Neural cell (in vitro differentiated cells): ENCODE measurements around the gene MLKL. TPM values are rescaled to one million over a fixed set of nuclear protein-coding genes. Genes with fewer than 3 reads are reported as not detected.

Source experiments
- H2AFZ ChIP-seq: fragments of 200-600, 300-800 bp; sonication (generic), shearing (Covaris generic); 2 replicates; pipeline ENCODE4 v1.6.0; 2014; ENCODE audit warnings: low read depth, mild to moderate bottlenecking, antibody characterized with exemption, low read length, moderate library complexity
- H3F3A ChIP-seq: fragments of 200-600 bp; shearing (Covaris generic); 2 replicates; pipeline ENCODE4 v1.6.1; 2016; ENCODE audit warnings: mild to moderate bottlenecking, moderate library complexity, mixed read lengths, antibody characterized with exemption, low read length; ENCODE audit not compliant: insufficient read depth, poor library complexity, severe bottlenecking
- H3K27ac ChIP-seq: fragments of 200-600, 300-800 bp; sonication (generic), shearing (Covaris generic); 2 replicates; pipeline ENCODE4 v1.5.1; 2014; ENCODE audit warnings: mild to moderate bottlenecking, low read length, moderate library complexity
- H3K27me3 ChIP-seq: fragments of 300-800, 200-600 bp; sonication (generic), shearing (Covaris generic); 2 replicates; pipeline ENCODE4 v1.6.0; 2014; ENCODE audit warnings: mild to moderate bottlenecking, low read depth, low read length, moderate library complexity; ENCODE audit not compliant: insufficient read depth
- H3K36me3 ChIP-seq: fragments of 300-800, 200-600 bp; sonication (generic), shearing (Covaris generic); 2 replicates; pipeline ENCODE4 v1.5.1; 2014; ENCODE audit warnings: mild to moderate bottlenecking, antibody characterized with exemption, low read length, moderate library complexity; ENCODE audit not compliant: insufficient read depth
- H3K4me2 ChIP-seq: fragments of 300-800, 200-600 bp; sonication (generic), shearing (Covaris generic); 2 replicates; pipeline ENCODE4 v1.6.0; 2014; ENCODE audit warnings: mild to moderate bottlenecking, low read length
- H3K4me3 ChIP-seq: fragments of 300-800, 200-600 bp; sonication (generic), shearing (Covaris generic); 2 replicates; pipeline ENCODE4 v1.5.1; 2014; ENCODE audit warnings: mild to moderate bottlenecking, low read length, moderate library complexity
- H3K79me2 ChIP-seq: fragments of 200-600 bp; shearing (Covaris generic); replicated peaks from 2 replicates; pipeline ENCODE4 v1.6.0; 2014; ENCODE audit warnings: mild to moderate bottlenecking, low read length, moderate library complexity; ENCODE audit not compliant: insufficient read depth
- H3K9ac ChIP-seq: fragments of 300-800, 200-600 bp; sonication (generic), shearing (Covaris generic); 2 replicates; pipeline ENCODE4 v1.6.1; 2016; ENCODE audit warnings: mild to moderate bottlenecking, low read length, mixed read lengths
- H3K9me2 ChIP-seq: fragments of 200-600 bp; shearing (Covaris generic); 2 replicates; pipeline ENCODE4 v1.6.1; 2016; ENCODE audit warnings: mild to moderate bottlenecking, low read length, mixed read lengths; ENCODE audit not compliant: insufficient read depth
- H3K9me3 ChIP-seq: fragments of 200-600, 300-800 bp; sonication (generic), shearing (Covaris generic); 2 replicates; pipeline ENCODE4 v1.6.1; 2016; ENCODE audit warnings: mild to moderate bottlenecking, mixed run types, low read length, moderate library complexity, mixed read lengths
- H4K20me1 ChIP-seq: fragments of 200-600 bp; shearing (Covaris generic); 2 replicates; pipeline ENCODE4 v1.6.1; 2016; ENCODE audit warnings: mild to moderate bottlenecking, mixed run types; ENCODE audit not compliant: insufficient read depth
- EP300 ChIP-seq: fragments of 450-650 bp; conservative IDR thresholded peaks from 2 replicates; pipeline ENCODE4 v1.6.1; 2014; ENCODE audit warnings: antibody characterized with exemption, mild to moderate bottlenecking, moderate library complexity; ENCODE audit not compliant: poor library complexity, severe bottlenecking
- EZH2 ChIP-seq: fragments of 200-600, 300-800 bp; shearing (Covaris generic), sonication (generic); IDR thresholded peaks from 2 replicates; pipeline ENCODE4 v1.6.1; 2014; ENCODE audit warnings: antibody characterized with exemption, low read length, borderline replicate concordance, mild to moderate bottlenecking; ENCODE audit not compliant: insufficient read depth, poor library complexity, severe bottlenecking
- MXI1 ChIP-seq: fragments of 450-650 bp; conservative IDR thresholded peaks from 2 replicates; pipeline ENCODE4 v1.6.1; 2014; ENCODE audit warnings: antibody characterized with exemption, mild to moderate bottlenecking; ENCODE audit not compliant: poor library complexity, severe bottlenecking
- POLR2AphosphoS5 ChIP-seq: IDR thresholded peaks from 2 replicates; pipeline ENCODE4 v1.6.1; 2012
- RAD21 ChIP-seq: fragments of 450-650 bp; conservative IDR thresholded peaks from 2 replicates; pipeline ENCODE4 v1.6.1; 2014; ENCODE audit warnings: antibody characterized with exemption, mild to moderate bottlenecking, moderate library complexity
- SMC3 ChIP-seq: fragments of 450-650 bp; conservative IDR thresholded peaks from 2 replicates; pipeline ENCODE4 v1.6.1; 2014; ENCODE audit warnings: antibody characterized with exemption, mild to moderate bottlenecking, moderate library complexity; ENCODE audit not compliant: poor library complexity
- TAF1 ChIP-seq: IDR thresholded peaks from 2 replicates; pipeline ENCODE4 v1.6.1; 2012; ENCODE audit warnings: low read depth
- polyA plus RNA-seq: library from polyadenylated mRNA; depleted of rRNA; stranded (reverse); fragments of >200 nt; gene quantifications from 2 replicates; pipeline ENCODE4 v1.2.3, GENCODE V29; 2014
- TF ChIP-seq, protein P1 (sequence below): IDR thresholded peaks from 2 replicates; pipeline ENCODE4 v1.6.1; 2012; ENCODE audit warnings: borderline replicate concordance
- TF ChIP-seq, protein P2 (sequence below): fragments of 450-650 bp; IDR thresholded peaks from 2 replicates; pipeline ENCODE4 v1.5.1; 2014; ENCODE audit warnings: antibody characterized with exemption, mild to moderate bottlenecking, moderate library complexity; ENCODE audit not compliant: poor library complexity, severe bottlenecking

The MLKL gene
- polyA plus RNA-seq, 1 donor from 2014 or later = not detected

DNA sequence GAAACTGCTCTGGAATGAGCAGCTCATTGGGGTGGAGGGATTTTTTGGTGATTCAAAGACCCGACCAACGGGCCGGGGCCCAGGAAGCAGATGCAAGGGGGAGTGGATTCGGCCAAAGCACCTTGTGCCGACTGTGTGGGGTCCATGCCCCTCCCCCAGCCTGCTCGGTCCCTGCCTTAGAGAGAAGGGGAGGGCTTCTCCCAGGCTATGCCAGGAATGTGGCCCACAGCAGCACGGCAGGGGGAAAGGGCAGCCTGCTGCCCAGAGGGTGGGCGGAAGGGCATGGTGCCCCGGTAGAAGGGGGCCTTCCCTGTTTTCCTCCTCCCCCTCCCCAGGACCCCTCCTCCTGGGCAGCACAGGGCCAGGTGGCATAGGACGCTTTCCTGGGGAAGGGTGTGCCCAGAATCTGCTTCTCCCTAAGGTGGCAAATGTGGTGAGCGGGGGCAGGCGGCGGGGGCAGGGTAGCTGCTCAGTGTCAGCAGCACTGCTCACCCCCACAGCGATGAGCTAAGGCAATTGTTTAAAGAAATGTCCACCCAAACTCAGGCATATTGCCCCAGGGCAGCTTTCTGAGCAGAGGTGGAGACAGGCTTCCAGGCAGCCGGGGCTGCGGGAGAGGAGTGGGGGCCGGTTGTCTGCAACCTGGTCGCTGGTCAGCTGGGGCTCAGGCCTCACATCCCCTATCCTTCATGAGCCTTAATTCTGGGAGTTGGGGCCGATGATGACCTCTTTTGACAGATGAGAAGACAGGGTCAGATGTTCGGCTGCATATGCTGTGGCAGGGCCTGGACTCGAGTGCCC lies 33.9 kb upstream of the MLKL start:
- H3K27me3 ChIP-seq = no peaks in the 10 kb centered on the region
- no peak overlapping the region for H3K4me2 ChIP-seq
- H3K9ac ChIP-seq = no peak overlapping the region
- no peaks in the 10 kb centered on the region for H4K20me1 ChIP-seq
- no peak overlapping the region for H3K27ac ChIP-seq
- H3K36me3 ChIP-seq = no peaks in the 10 kb centered on the region
- no peaks in the 10 kb centered on the region for H3F3A ChIP-seq
- no peaks in the 10 kb centered on the region for H3K9me3 ChIP-seq
- TF ChIP-seq MXI1 (no peak), POLR2AphosphoS5 (no peak), EP300 (no peak), TAF1 (no peak), EZH2 (no peak), SMC3 (no peak), RAD21 (no peak)
- TF ChIP-seq, protein P1, sequence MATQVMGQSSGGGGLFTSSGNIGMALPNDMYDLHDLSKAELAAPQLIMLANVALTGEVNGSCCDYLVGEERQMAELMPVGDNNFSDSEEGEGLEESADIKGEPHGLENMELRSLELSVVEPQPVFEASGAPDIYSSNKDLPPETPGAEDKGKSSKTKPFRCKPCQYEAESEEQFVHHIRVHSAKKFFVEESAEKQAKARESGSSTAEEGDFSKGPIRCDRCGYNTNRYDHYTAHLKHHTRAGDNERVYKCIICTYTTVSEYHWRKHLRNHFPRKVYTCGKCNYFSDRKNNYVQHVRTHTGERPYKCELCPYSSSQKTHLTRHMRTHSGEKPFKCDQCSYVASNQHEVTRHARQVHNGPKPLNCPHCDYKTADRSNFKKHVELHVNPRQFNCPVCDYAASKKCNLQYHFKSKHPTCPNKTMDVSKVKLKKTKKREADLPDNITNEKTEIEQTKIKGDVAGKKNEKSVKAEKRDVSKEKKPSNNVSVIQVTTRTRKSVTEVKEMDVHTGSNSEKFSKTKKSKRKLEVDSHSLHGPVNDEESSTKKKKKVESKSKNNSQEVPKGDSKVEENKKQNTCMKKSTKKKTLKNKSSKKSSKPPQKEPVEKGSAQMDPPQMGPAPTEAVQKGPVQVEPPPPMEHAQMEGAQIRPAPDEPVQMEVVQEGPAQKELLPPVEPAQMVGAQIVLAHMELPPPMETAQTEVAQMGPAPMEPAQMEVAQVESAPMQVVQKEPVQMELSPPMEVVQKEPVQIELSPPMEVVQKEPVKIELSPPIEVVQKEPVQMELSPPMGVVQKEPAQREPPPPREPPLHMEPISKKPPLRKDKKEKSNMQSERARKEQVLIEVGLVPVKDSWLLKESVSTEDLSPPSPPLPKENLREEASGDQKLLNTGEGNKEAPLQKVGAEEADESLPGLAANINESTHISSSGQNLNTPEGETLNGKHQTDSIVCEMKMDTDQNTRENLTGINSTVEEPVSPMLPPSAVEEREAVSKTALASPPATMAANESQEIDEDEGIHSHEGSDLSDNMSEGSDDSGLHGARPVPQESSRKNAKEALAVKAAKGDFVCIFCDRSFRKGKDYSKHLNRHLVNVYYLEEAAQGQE = no peak
- TF ChIP-seq, protein P2, sequence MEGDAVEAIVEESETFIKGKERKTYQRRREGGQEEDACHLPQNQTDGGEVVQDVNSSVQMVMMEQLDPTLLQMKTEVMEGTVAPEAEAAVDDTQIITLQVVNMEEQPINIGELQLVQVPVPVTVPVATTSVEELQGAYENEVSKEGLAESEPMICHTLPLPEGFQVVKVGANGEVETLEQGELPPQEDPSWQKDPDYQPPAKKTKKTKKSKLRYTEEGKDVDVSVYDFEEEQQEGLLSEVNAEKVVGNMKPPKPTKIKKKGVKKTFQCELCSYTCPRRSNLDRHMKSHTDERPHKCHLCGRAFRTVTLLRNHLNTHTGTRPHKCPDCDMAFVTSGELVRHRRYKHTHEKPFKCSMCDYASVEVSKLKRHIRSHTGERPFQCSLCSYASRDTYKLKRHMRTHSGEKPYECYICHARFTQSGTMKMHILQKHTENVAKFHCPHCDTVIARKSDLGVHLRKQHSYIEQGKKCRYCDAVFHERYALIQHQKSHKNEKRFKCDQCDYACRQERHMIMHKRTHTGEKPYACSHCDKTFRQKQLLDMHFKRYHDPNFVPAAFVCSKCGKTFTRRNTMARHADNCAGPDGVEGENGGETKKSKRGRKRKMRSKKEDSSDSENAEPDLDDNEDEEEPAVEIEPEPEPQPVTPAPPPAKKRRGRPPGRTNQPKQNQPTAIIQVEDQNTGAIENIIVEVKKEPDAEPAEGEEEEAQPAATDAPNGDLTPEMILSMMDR = no peak
- H3K4me3 ChIP-seq = no peak overlapping the region
- no peaks in the 10 kb centered on the region for H3K9me2 ChIP-seq
- H3K79me2 ChIP-seq = no peaks in the 10 kb centered on the region
- no peak overlapping the region for H2AFZ ChIP-seq

- no peaks in the 10 kb centered on the region for H3F3A ChIP-seq
- H3K4me3 ChIP-seq = no peak overlapping the region
- no peak overlapping the region for H3K27ac ChIP-seq
- H3K9me3 ChIP-seq = no peaks in the 10 kb centered on the region
- no peak overlapping the region for H3K4me2 ChIP-seq
- no peaks in the 10 kb centered on the region for H3K79me2 ChIP-seq
- H3K36me3 ChIP-seq = no peaks in the 10 kb centered on the region
- H3K9ac ChIP-seq = no peak overlapping the region
- H2AFZ ChIP-seq = no peak overlapping the region
- no peaks in the 10 kb centered on the region for H3K9me2 ChIP-seq
- TF ChIP-seq, protein P2 = no peak
- TF ChIP-seq MXI1 (no peak), EZH2 (no peak), SMC3 (no peak), POLR2AphosphoS5 (no peak), EP300 (no peak), TAF1 (no peak), RAD21 (no peak)
- TF ChIP-seq, protein P1 = no peak
- no peaks in the 10 kb centered on the region for H4K20me1 ChIP-seq
- H3K27me3 ChIP-seq = no peaks in the 10 kb centered on the region
These were observed 32.2 kb upstream of the MLKL start for GRCh38 chr16:74732707-74733350.
